NCI-H774 (cell line): ENCODE data around the gene STX18.
"Not testable (repeated sequence)": the region's sequence is repeated elsewhere in the genome, so short reads cannot be mapped to it uniquely, and the experiment has no call there.

Source experiments
- DNase-seq: peaks from one replicate; lab custom pipeline; 2025; lab: John Stamatoyannopoulos, UW

The STX18 gene

DNA sequence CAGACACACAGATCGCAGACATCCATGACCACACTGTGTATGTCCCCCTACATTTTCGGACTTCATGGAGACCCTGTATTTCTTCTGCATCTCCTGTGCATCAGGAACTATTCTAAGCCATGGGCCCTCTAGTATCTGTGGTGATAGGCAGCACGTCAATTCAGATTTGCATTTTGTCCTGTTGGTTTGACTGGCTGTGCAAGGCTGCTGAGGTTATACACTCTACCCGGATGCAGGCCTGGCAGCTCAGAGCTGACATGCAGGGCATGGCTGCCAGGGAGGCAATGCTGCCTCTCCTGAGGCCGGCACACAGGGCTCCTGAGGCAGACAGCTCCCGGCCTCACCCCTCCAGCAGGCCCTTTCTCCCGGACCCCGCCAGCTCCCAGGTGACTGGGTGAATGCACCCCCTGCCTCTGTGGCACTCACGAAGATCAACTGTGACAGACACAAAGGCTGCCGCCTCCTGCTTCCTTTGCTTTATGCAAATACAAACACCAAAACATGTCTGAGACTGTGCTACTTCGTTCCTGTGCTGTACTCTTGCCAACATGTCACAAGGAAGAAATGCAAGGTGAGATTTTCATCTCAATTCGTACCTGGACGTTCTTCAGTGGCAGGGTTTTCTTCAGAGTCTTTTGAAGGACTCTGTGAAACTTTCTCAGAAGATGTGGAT lies 103.9 kb downstream of the STX18 start:
- no peak for DNase-seq

DNA sequence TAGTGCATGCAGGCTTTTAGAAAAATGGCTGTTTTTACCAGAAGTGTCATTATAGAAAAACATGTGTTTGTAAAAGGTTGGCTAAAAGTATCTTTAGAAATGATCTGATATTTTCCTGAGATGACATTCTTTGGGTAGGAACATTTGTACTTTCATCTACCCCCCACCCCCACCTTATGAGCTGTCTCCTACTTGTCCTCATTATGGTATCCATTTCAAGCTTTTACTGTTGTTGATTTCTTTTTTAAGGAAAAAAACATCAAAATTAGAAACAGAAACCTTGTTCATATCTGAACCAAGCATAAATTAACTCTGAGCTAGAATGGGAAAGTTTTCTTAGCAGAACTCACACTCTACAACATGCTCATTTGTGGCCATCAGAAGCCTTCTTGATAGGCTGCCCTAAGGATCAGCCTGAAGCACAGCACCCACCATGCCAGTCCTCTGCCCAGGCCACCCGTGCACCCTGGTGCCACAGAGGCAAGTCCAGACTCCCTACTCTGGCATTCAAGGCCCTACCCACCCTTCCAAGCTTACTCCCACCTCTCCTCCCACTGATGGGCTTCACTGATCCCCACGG lies 105.5 kb downstream of the STX18 start:
- DNase-seq, result no peak

DNA sequence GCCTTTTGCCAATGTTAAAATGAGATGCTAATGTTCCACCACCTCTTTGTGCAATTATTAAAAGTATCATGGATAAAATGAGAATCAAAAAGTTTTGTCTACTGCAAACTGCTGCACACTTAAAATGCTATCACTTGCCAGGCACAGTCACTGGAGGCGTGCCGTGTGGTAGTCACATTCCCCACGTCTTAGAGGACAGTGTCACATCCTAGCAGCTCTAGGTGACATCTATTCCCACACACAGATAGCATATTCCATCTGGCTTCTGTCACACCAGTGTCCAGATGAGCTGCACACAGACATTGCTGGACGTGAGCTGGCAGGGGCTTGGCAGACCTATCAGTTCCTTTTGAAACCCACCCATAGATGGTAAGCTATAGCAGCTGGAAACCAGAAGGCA lies 107.9 kb downstream of the STX18 start:
- DNase-seq, result no peak

DNA sequence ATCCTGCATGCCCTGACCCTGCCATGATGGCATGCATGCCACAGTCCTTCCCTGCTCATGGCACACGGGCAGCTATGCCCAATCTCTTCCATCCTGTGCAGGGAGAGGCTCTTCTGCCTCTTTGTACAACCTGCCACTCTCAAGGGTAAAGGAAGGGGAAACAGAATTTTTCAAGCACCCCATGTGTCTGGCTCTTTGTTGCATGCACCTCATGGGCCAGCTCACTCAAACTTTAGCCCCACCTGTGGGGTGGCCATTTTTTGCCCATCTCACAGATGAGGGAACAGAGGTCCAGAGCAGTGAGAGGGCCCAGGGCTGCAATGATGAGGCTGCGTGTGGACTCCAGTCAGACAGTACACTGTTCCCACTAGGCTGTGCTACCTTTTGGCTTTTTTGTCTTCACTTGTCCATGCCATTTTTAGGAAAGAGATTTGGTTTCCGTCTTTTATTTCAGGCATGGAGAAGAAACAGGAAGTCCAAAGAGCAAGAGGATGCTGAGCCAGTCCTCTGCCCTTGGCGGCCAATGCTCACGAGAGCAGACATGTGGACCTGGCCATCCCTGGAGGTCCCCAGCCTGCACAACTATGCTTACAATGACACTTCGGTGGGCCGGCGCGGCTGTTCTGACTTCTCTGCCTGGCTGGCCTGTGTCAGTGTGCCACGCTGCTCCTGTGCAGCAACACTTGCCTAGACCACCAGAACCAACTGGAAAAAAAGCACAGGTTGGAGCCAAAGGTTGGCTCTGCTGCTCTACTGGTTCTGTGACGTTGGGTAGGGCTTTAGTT lies 109.3 kb downstream of the STX18 start:
- no peak for DNase-seq

DNA sequence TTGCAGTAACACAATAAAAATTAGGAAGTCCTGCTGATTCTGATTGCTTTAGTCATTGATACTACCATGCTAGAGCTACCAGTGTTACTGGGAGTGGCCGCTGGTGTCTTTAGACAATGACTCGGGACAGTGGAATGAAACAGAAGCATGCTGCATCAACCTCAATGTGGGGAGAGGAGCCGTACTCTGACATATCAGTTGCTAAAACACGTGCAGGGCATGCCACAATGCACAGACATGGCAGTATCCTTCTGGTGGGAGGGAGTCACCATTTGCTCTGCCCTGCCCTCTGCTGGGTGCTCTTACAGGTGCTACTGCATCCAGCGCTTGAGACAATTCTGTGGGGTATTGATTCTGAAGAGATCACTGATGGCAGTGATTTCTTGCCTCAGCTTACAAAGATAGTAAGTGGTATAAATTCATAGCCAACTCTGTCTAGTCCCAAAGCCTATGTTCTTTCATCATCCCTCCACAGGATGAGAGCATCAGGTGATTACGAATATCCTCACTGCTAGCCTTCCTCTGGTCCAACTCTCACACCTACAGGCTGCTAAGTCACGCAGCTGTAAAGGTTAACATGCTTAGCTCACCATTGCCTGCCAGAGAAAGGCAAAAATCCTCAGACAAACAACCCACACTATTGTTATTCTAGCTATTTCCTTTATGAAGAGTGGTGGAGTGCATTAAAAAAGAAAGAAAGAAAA lies 111.2 kb downstream of the STX18 start:
- no peak for DNase-seq

DNA sequence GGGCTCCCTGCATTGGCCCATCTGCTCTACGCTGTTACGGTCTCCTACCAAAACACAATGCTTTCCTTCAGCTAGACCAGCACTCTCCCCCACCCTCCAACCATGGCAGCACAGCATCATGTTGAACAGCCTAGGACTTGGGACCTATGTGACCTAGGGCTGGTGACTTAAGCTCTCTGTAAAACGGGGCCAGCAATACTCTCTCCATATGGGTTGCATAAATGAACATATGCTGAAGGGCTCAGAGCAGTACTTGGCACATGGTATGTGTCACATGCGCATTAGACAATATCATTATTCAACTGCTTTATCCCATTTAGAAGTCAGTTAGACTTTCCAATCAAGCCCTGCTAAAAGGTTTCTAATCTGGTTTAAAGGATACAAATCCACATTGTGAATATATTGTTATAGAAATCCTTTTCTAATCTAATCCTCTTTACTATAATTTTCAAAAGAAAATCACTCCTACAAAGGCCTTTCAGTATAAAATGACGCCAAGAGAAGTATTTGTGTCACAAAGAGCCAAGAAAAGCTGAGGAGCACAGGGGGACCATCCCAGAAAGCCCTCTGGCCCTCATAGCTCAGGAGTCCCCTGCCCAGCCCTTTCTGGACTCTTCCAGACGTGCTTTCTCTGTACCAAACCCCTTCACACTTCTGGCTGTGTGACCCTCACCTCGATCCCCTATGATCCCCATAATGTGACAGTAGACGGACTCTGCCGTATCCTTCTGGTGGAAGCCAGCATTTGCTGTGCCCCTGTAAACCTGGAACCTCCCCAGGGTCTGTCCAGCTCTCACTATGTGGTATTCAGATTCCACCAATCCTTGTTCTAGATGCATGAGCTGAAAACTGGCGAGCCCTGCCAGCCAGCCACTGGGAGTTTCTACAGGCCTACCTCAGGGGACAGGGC lies 112.6 kb downstream of the STX18 start:
- DNase-seq, result no peak

DNA sequence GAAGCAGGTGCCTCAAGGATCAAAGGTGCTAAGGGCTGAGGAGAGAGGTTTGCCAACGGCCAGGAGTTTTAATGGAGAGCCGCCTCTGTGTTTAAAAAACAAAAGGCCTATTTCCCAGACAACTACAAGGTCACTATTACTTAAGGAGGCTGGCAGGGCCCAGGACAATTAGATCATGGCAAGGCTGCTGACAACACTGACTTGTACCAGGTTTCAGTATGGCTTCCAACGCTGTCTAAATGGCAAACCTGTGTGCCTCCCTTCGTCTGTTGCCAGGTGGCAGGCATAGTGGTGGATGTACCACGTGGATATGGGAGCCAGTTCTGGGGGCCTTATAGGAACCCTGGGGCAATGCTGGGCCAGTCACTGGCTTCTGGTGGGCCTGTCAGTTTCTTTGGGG lies 114.0 kb downstream of the STX18 start:
- no peak for DNase-seq

DNA sequence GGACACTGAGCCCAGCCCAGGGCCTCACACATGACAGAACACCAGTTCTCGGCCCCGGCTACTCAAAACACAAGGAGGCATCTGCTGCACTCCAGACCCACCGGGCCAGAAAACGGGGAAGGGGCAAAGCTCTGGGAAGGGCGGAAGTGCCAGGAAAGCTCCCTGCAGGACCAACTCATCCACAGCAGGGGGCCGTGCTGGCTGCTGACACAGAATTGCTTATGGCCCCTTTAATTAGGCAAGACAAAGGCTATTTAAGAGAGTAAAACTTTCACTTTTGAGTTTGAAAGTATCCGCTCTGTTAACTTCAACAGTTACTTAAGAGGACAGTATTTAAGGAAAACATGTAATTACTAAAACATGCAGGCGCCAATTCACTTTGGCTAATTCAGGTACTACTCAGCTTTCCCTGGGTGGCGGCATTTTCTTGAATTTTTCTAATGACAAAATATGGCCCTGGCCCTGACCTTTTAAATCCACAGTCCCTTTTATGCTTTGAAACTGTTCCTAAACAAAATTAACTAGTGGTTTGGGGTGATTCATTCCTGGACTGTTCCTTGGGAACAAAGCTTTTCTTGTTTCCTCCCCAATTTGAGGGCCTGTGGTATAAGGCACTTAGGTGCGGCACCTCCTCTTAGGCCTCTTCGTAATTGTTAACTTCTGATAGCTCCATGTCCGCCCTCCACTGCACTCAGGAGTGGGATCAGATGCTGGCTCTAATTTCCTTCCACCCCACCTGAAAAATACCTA lies 114.6 kb downstream of the STX18 start:
- no peak for DNase-seq

DNA sequence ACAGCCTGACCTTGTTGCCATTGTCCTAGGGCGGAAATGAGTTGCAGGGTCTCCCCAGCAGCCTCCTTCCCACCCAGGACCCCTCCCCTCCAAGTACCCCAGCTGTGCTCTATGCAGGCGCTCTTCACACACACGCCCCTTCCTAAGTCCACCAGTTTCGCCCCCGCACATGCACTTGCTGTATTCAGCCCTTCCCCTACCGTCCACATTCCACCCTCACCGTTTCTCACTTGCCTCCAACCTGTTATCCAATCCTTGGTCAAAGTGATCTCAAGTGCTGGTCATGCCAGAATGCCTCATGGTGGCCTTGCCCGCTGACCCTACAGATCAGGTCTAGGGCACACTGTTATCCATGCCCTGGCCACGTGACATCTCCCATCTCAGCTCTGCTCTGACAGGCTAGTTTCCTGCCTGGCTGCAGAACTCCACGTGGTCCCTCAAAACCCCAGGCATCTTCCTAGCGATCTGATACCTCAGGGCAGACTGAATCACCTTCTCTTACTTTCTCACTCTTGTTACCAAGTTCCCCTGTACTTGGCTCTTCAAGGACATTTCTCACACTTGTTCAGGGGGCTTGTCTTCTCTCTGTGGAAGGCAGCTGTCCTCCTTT lies 115.2 kb downstream of the STX18 start:
- no peak for DNase-seq

DNA sequence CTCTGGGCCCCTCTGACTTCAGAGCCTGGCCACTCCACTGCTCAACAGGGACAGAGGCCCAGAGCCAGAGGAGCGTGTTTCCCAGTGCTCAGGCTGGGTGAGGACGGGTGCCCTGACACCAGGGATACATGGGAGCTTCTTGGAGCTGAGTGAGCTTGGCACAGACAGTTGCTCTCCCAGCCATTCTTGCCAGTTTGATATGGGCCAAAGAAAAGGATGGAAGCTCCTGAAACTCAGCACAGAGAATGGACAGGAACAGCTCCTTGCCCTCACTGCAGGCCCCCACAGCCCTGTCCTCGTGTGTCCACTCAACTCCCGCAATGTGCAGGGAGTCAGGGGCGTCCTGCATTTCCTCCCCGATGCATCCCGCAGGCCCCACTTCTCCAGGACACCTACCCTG lies 116.2 kb downstream of the STX18 start:
- no peak for DNase-seq

DNA sequence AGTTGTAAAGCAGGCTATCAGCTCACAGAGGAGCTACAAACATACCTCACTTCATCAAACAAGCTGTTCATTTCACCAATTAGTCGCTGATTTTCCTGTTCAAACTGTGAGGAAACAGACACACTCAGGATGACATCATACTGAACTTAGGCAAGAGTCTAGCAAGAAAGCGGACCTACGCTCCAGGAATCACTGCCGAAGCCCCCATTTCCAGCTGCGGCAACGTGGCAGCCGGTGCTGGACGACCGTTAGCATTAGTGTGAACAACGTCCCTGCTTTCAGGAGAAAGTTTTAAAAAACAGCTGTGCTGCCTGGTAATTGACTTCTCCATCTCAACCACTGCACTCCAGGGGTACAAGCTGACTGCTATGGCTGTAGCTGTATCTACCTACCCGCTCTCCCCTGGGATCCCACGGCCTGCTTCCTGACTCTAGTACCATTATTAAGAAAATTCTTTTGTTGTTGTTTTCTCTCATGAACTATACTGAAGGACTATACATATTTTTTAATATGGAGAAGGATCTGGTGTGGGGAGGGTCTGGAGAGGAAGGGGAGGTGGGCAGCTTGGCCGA lies 116.6 kb downstream of the STX18 start:
- DNase-seq, result no peak

DNA sequence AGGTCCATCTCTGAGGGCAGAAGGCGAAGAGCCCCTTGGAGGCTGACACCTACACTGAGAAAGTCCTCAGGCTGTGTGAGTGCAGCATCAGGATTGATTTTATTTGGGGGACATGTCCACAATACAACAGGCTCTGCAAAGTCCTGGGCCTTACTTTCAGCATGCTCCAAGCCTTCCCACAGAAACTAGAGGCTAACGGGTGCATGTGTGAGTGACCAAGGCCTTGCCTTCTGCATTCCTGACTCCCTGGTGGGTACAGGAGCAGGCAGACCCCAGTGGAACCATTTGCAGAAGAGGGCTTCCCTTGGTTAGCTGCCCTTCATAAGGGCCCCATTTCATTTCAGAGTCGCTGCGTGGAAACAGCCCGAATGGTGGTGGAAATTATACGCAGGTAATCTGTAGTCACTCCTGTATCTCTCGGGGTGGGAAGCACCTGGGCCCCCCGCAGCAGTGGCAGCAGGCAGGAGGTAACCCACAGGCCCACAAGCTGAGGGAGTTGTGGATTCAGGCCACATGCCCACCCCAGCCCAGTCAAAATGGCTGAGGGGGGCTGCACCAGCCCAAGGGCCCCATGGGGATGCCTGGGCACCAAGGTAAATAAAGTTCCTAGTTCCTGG lies 117.2 kb downstream of the STX18 start:
- no peak for DNase-seq

DNA sequence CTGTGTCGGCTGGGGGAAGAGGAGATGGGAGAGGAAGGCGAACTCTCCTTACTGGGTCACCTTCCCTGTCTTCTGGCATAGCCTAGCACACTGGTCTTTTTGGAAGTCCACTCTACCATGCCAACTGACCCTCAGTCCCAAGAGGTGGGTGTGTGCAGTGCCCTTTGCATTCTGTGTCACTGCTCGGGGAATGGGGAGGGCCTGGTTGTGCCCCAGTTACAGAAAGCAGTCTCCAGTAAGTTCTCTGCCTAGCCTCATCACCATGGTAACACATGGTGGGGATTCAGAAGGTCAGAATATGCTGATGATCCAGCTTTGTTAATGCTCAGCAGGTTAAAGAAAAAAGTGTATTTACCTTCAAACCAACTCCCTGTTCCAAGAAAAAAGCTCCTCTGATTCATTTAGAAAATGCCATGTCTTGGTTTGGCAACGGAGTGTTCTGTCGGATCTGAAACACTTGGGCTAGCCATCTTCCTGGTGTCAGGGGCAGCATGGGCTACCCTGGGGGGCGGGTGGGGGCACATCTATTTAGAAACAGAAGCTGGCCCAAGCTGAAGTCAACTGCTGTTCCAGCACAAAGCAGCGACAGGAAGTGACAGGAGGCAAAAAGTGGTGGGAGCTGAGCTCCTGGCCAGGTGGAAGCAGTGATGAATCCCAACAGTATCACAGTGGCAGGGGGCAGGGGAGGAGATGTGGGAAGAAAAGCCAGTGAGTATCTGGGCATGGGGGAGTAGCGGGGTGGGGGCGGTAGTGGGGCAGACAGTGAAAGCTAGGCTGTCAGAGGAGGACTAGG lies 117.9 kb downstream of the STX18 start:
- no peak for DNase-seq

DNA sequence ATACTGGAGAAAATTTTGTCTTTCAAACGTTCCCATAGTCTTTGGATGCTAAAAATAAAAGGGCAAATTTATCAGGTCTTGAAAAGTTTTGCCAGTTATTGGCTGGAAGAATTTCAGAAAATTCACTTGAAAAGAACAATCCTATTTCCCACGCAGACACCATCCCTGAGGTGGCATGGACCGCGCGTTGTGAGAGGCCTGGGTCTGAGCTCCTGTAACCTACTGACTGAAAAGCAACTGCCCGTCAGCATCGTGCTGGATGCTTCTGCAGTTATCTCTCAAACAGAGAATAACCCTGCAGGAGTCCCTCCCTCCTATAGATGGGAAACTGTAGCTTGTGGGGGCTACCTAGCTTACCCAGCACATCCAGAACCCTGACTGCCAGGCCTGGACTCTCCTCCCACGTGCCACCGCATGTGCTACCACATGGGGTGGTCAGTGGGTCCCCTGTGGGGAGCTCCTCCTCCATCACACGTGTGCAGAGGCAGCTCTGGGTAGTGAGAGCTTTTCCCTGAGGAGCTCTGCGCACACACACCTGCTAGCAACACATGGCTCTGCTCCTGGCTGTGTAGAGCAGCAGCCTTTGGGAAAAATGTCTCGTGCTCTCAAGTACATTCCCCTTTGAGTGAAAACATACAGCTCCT lies 118.9 kb downstream of the STX18 start:
- DNase-seq, result no peak

DNA sequence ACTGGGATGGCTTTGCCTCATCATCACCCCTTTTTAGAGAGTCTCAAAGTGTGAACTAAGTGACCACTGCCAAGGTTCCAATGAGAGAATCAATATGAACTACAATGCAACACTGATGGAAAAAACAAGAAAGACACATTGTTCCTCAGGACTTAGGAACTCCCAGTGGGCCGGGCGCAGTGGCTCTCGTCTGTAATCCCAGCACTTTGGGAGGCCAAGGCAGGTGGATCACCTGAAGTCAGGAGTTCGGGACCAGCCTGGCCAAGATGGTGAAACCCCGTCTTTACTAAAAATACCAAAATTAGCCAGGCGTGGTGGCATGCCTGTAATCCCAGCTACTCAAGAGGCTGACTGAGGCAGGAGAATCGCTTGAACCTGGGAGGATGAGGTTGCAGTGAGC lies 119.7 kb downstream of the STX18 start:
- not testable (repeated sequence) for DNase-seq

DNA sequence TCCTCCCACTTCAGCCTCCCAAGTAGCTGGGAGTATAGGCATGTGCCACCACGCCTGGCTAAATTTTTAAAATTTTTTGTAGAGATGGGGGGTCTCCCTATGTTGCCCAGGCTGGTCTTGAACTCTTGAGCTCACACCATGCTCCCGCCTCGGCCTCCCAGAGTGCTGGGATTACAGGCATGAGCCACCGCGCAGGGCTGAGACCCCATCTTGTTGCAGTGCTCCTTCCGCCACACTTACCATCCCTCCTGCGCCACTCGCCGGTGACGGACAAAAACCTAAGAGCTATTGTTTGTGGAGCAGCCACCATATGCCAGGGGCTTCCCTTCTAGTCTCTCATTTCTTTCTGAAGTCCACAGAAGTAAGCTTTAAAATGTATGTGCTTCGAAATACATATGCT lies 120.5 kb downstream of the STX18 start:
- no peak for DNase-seq

DNA sequence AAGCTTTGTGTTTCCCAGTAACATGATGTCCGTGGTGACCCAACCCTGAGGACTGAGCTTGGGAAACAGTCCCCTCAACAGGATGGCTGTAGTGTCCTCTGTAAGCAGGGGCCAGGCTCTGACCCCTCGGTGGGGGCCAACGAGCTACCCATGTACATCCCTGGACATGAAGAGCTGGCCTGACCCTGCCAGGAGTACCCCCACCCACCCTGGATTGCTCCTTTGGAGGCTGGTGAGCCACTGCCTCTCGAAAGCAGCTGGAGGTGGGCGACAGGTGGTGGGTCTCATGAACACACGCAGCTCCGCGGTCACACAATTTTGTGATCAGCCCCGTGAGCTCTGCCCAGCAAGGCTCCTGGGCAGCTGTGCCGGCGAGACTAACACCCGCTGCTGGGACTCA lies 121.4 kb downstream of the STX18 start:
- DNase-seq, result no peak

DNA sequence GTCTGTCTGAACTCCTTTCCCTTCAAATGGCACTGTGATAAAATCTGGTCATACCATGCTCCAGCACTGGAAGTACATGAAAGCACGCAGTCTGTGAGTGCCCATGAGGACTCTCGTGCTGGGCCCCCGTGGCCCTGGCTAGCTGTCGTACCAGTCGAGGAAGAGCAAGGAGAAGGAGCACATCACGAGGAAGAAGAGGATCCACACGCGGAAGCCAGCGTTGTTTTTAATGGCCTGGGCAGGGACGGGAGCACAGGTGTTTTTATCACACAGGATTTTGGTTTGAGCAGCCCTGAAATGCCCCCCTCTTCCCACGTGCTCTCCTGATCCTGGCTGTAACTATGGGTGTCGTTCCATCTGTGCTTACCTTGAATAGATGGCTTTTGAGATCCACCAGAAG lies 122.0 kb downstream of the STX18 start:
- no peak for DNase-seq
